Epithelial cell of esophagus (primary cell): ENCODE results near the gene KCTD14.
"Not testable (repeated sequence)": the region's sequence is repeated elsewhere in the genome, so short reads cannot be mapped to it uniquely, and the experiment has no call there.

Experiments used
- DNase-seq: peaks from one replicate; pipeline ENCODE4 v3.0.0; 2010; ENCODE audit warnings: low read depth
- H3K4me3 ChIP-seq: 2 replicates; pipeline ENCODE4 v1.5.1; 2011; ENCODE audit warnings: mild to moderate bottlenecking, low read length, control low read depth
- TF ChIP-seq, protein P1 (sequence below): IDR thresholded peaks from 2 replicates; pipeline ENCODE4 v1.5.1; 2011; ENCODE audit warnings: low read depth, mild to moderate bottlenecking, low read length, control low read depth, inconsistent platforms; ENCODE audit not compliant: insufficient read depth; ENCODE audit errors: missing control alignments

The KCTD14 gene

DNA sequence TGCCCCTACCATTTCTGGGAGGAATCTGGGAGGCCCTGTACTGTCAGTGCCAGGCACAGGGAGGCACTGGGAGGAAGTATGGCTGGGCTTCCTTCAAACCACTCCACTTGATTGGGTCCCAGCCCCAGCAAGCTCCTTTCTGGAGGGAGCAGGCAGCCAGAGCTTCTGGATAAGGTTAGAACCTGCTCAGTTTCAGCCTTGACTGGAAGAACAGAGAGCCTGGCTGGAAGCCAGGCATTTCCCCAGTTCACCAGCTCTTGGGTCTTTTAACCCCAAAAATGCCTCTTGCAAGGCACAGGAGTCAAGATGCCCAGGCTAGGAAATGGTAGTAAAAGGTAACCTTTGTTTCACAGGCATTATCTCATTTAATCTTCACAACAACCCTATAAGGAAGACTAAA lies 9.0 kb upstream of the KCTD14 start:
- TF ChIP-seq, protein P1, sequence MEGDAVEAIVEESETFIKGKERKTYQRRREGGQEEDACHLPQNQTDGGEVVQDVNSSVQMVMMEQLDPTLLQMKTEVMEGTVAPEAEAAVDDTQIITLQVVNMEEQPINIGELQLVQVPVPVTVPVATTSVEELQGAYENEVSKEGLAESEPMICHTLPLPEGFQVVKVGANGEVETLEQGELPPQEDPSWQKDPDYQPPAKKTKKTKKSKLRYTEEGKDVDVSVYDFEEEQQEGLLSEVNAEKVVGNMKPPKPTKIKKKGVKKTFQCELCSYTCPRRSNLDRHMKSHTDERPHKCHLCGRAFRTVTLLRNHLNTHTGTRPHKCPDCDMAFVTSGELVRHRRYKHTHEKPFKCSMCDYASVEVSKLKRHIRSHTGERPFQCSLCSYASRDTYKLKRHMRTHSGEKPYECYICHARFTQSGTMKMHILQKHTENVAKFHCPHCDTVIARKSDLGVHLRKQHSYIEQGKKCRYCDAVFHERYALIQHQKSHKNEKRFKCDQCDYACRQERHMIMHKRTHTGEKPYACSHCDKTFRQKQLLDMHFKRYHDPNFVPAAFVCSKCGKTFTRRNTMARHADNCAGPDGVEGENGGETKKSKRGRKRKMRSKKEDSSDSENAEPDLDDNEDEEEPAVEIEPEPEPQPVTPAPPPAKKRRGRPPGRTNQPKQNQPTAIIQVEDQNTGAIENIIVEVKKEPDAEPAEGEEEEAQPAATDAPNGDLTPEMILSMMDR, result no peak
- no peak overlapping the region for H3K4me3 ChIP-seq
- no peak for DNase-seq

DNA sequence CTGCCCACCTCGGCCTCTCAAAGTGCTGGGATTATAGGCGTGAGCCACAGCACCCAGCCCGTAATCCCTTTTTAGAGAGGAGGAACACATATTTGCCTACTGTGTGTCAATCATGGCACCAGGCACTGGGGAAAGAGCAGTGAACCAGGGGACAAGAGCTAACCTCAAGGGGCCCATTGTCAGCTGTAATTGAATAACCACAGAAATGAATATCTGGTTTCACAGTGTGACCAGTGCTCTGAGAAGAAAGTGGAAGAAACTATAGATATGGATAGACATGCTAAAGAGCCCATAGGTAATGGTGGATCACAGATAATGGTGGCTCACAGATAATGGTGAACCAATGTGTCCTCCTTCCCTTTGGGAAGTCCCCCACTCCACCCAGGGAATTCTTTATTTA lies 8.6 kb upstream of the KCTD14 start:
- TF ChIP-seq, protein P1, result no peak
- DNase-seq, result no peak
- no peak overlapping the region for H3K4me3 ChIP-seq

DNA sequence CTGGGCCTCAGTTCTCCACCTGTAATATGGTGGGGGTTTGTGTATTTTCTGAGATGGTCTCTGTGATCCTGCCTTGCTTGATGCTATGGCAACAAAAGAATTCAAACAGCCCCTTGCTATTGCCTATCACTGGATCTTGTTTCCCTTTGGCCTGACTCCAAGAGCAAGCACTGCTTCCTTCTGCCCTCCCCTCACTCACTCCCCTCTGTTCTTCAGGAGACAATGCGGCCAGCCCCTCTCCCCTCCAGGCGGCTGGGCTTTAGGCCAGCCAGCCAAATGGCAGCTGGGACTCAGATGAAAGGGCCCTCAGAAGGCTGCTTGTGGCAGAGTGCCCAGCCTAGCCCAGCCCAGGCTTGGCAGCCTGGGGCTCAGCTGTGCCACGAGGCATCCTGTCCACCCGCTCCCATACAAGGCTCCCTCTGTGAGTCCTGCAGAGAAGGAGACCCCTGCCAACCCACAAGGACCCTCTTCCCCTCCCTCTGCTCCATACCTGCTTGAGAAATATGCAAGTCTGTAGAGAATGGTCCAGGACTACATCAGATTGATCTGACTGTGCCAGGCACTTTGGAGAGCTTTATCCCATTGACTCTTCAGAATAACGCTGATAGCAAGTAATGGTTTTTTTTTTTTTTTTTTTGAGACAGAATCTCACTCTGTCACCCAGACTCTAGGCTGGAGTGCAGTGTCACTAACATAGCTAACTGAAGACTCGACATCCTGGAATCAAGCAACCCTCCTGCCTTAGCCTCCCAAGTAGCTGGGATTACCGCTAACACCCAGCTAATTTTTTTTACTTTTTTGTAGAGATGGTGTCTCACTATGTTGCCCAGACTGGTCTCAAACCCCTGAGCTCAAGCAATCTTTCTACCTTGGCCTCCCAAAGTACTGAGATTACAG lies 7.6 kb upstream of the KCTD14 start:
- peak; percentile 22 for DNase-seq
- H3K4me3 ChIP-seq, result no peak overlapping the region
- TF ChIP-seq, protein P1, result no peak

DNA sequence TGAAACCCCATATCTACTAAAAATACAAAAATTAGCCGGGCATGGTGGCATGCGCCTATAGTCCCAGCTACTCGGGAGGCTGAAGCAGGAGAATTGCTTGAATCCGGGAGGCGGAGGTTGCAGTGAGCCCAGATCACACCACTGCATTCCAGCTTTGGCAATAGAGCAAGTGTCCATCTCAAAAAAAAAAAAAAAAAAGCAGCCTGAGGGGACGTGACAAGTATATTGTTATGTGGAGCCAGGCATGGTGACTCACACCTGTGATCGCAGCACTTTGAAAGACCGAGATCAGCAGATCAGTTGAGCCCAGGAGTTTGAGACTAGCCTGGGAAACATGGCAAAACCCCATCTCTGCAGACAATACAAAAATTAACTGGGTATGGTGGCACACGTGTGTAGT lies 5.3 kb upstream of the KCTD14 start:
- peak; percentile 62 for DNase-seq
- H3K4me3 ChIP-seq, result not testable (repeated sequence)

DNA sequence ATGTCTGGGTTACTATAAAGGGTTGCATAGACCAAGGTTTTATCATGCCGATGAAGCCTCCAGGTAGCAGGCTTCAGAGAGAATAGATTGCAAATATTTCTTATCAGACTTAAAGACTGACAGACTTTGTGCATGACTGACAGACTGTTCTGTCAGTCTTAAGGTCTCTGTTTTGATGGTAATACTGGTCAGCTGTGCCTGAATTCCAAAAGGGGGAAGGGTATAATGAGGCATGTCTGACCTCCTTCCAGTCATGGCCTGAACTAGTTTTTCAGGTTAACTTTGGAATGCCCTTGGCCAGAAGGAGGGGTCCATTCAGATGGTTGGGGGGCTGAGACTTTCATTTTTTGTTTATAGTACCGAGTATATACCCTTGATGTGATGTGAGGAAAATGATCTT lies 4.7 kb upstream of the KCTD14 start:
- TF ChIP-seq, protein P1, result no peak
- no peak for DNase-seq
- H3K4me3 ChIP-seq, result no peak overlapping the region

DNA sequence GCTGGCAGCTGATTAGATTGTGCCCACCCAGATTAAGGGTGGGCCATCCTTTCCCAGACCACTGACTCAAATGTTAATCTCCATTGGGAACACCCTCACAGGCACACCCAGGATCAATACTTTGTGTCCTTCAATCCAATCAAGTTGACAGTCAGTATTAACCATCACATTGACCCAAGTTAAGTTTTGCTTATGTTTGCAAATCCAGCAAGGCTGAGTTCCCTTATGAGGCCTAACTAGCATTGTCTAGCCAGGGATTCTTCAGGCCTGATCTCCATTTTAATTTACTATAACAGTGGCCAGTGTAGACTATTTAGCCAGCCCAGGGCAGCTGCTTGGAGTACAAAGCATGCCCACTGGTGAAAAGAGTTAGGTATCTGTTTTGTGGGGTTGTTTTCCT lies 2.3 kb upstream of the KCTD14 start:
- no peak overlapping the region for H3K4me3 ChIP-seq
- TF ChIP-seq, protein P1, result no peak
- DNase-seq, result no peak

DNA sequence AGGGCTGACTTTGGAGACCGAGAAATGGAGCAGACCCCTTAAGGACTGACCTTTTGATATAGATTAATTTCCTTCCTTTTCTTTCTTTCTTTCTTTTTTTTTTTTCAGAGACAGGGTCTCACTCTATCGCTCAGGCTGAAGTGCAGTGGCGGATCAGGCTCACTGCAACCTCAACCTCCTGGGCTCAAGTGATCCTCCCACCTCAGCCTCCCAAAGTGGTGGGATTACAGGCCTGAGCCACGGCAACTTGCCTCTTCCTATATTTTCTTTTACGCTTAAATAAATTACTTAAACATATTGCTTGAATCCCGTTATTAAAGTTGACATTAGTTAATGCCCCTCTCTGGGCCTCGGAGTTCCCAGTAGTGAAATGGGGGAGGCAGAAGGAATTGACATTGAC lies 350 bp upstream of the KCTD14 start:
- H3K4me3 ChIP-seq, result peak overlapping the region; percentile 48
- TF ChIP-seq, protein P1, result no peak
- no peak for DNase-seq
